Loucy (cell line): Measurements from ENCODE around the gene CREB1.

Source experiments
- EZH2phosphoT487 ChIP-seq: fragments of 200-600 bp; IDR thresholded peaks from 2 replicates; pipeline ENCODE4 v1.6.1; 2018; ENCODE audit warnings: antibody characterized with exemption, mild to moderate bottlenecking, moderate library complexity, borderline replicate concordance
- TF ChIP-seq, protein P1 (sequence below): fragments of 200-600 bp; sonication (generic); conservative IDR thresholded peaks from 2 replicates; pipeline ENCODE4 v1.5.1; 2014; ENCODE audit warnings: mild to moderate bottlenecking, antibody characterized with exemption, low read length

DNA sequence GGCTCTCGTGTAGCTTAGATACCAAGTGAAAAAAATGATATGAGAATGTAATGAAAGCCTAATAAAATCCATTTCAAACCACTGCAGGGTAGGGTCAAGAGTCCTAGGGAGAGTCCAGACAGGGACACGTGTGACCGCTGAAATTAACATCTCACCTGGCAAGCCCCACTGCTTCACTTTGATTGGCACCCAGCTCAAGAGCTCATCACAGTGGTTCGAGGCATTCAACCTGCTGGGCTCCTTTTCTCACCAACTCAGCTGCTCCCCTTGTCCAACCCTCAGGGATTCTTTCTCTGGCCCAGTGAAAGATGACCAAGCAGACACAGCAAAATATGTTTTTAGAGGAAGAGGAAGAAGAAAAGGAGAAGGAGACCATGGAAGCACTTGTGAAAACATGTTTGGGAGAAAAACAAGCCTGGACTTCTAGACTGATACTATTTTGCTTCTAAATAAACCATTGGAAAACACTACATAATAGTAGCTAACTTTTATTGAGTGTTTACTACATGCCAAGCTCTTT lies 49.2 kb upstream of the CREB1 start:
- TF ChIP-seq, protein P1, sequence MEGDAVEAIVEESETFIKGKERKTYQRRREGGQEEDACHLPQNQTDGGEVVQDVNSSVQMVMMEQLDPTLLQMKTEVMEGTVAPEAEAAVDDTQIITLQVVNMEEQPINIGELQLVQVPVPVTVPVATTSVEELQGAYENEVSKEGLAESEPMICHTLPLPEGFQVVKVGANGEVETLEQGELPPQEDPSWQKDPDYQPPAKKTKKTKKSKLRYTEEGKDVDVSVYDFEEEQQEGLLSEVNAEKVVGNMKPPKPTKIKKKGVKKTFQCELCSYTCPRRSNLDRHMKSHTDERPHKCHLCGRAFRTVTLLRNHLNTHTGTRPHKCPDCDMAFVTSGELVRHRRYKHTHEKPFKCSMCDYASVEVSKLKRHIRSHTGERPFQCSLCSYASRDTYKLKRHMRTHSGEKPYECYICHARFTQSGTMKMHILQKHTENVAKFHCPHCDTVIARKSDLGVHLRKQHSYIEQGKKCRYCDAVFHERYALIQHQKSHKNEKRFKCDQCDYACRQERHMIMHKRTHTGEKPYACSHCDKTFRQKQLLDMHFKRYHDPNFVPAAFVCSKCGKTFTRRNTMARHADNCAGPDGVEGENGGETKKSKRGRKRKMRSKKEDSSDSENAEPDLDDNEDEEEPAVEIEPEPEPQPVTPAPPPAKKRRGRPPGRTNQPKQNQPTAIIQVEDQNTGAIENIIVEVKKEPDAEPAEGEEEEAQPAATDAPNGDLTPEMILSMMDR, result no peak
- no peak for TF ChIP-seq EZH2phosphoT487
